HG03432 (cell line): Measurements from ENCODE around the gene PACRG.
A peak's percentile ranks its signal among the peaks of the same experiment; 100 is the strongest.

ENCODE experiments used
- ATAC-seq: cut with Tn5 transposase; IDR thresholded peaks from one replicate; pipeline ENCODE4 v1.9.1; 2021; ENCODE audit warnings: mild to moderate bottlenecking, moderate library complexity; ENCODE audit not compliant: unreplicated experiment

PACRG gene

GRCh38 chr6:162998777-162999176 is 271.0 kb downstream of the PACRG start:
- ATAC-seq, result no peak

- ATAC-seq, result no peak
Observed at GRCh38 chr6:162999575-163000285, 272.0 kb downstream of the PACRG start.

GRCh38 chr6:163001330-163001729 is 273.6 kb downstream of the PACRG start:
- peak; percentile 100 for ATAC-seq

GRCh38 chr6:163008186-163008585 is 280.4 kb downstream of the PACRG start:
- ATAC-seq, result no peak

- ATAC-seq, result no peak
Observed at GRCh38 chr6:163008626-163009025, 280.9 kb downstream of the PACRG start.

GRCh38 chr6:163010145-163010544 is 282.4 kb downstream of the PACRG start:
- ATAC-seq, result no peak

- no peak for ATAC-seq
Observed at GRCh38 chr6:163014736-163015135, 287.0 kb downstream of the PACRG start.

GRCh38 chr6:163017801-163018200 is 290.0 kb downstream of the PACRG start:
- ATAC-seq, result no peak

GRCh38 chr6:163019926-163020325 is 292.2 kb downstream of the PACRG start:
- no peak for ATAC-seq

GRCh38 chr6:163021054-163021453 is 293.3 kb downstream of the PACRG start:
- no peak for ATAC-seq

GRCh38 chr6:163023700-163024099 is 295.9 kb downstream of the PACRG start:
- ATAC-seq, result no peak

- no peak for ATAC-seq
Observed at GRCh38 chr6:163026893-163027292, 299.1 kb downstream of the PACRG start.

GRCh38 chr6:163030980-163031379 is 303.2 kb downstream of the PACRG start:
- ATAC-seq, result no peak

- ATAC-seq, result no peak
Observed at GRCh38 chr6:163031931-163032330, 304.2 kb downstream of the PACRG start.

- ATAC-seq, result no peak
Observed at GRCh38 chr6:163036160-163036645, 308.4 kb downstream of the PACRG start.

- ATAC-seq, result no peak
Observed at GRCh38 chr6:163038317-163038716, 310.5 kb downstream of the PACRG start.

- no peak for ATAC-seq
Observed at GRCh38 chr6:163048345-163048744, 320.6 kb downstream of the PACRG start.

- ATAC-seq, result no peak
Observed at GRCh38 chr6:163053667-163054344, 326.0 kb downstream of the PACRG start.

- ATAC-seq, result no peak
Observed at GRCh38 chr6:163054641-163055040, 326.9 kb downstream of the PACRG start.

GRCh38 chr6:163057260-163057659 is 329.5 kb downstream of the PACRG start:
- no peak for ATAC-seq

- ATAC-seq, result no peak
Observed at GRCh38 chr6:163062790-163063189, 335.0 kb downstream of the PACRG start.

GRCh38 chr6:163063561-163063960 is 335.8 kb downstream of the PACRG start:
- ATAC-seq, result no peak
